ENCODE data around the gene FLNB.

- no peak for TF ChIP-seq ZNF777 (tag by site-specific recombination; IDR thresholded peaks at IDR 0.05; ENCODE audit: borderline replicate concordance)
- no peak for TF ChIP-seq CTCF (tag by site-specific recombination; IDR thresholded peaks at IDR 0.05)
- TF ChIP-seq BCL11B (tag by site-specific recombination; IDR thresholded peaks at IDR 0.05; ENCODE audit: low read depth): no peak
- TF ChIP-seq ZNF585B (tag by site-specific recombination; IDR thresholded peaks at IDR 0.05): no peak
- TF ChIP-seq KLF7 (tag by site-specific recombination; IDR thresholded peaks at IDR 0.05; ENCODE audit: borderline replicate concordance): no peak
- no peak for TF ChIP-seq PRDM4 (tag by site-specific recombination; IDR thresholded peaks at IDR 0.05)
Observed at GRCh38 chr3:58071480-58071971, 63.3 kb downstream of the FLNB start.

Data from HEK293 (cell line).